ENCODE results near the gene PTPRD.
A peak's percentile ranks its signal among the peaks of the same experiment; 100 is the strongest.

PTPRD gene

GRCh38 chr9:10146517-10147331 is 466.1 kb downstream of the PTPRD start:
- DNase-seq, result no peak

- DNase-seq, result no peak
These were observed 468.4 kb downstream of the PTPRD start for GRCh38 chr9:10144355-10144754.

GRCh38 chr9:10135553-10135952 is 477.2 kb downstream of the PTPRD start:
- DNase-seq, result no peak

- no peak for DNase-seq
These were observed 478.5 kb downstream of the PTPRD start for GRCh38 chr9:10134266-10134665.

- peak; percentile 10 for DNase-seq
These were observed 482.6 kb downstream of the PTPRD start for GRCh38 chr9:10130061-10130675.

- DNase-seq, result no peak
These were observed 484.9 kb downstream of the PTPRD start for GRCh38 chr9:10127867-10128266.

GRCh38 chr9:10112798-10113197 is 500.0 kb downstream of the PTPRD start:
- no peak for DNase-seq

- no peak for DNase-seq
These were observed 500.7 kb downstream of the PTPRD start for GRCh38 chr9:10112070-10112469.

GRCh38 chr9:10108815-10109214 is 504.0 kb downstream of the PTPRD start:
- DNase-seq, result no peak

- no peak for DNase-seq
These were observed 508.0 kb downstream of the PTPRD start for GRCh38 chr9:10104774-10105173.

- no peak for DNase-seq
These were observed 517.6 kb downstream of the PTPRD start for GRCh38 chr9:10095208-10095607.

- DNase-seq, result no peak
These were observed 518.2 kb downstream of the PTPRD start for GRCh38 chr9:10094563-10094962.

- no peak for DNase-seq
These were observed 532.8 kb downstream of the PTPRD start for GRCh38 chr9:10080012-10080411.

GRCh38 chr9:10079284-10079964 is 533.4 kb downstream of the PTPRD start:
- no peak for DNase-seq

GRCh38 chr9:10071579-10071978 is 541.2 kb downstream of the PTPRD start:
- DNase-seq, result no peak

GRCh38 chr9:10062629-10063395 is 550.0 kb downstream of the PTPRD start:
- DNase-seq, result peak; percentile 90

- peak; percentile 89 for DNase-seq
These were observed 553.8 kb downstream of the PTPRD start for GRCh38 chr9:10059044-10059443.

GRCh38 chr9:10055886-10056395 is 556.9 kb downstream of the PTPRD start:
- DNase-seq, result peak; percentile 16

GRCh38 chr9:10054456-10054855 is 558.3 kb downstream of the PTPRD start:
- no peak for DNase-seq

GRCh38 chr9:10052916-10053315 is 559.9 kb downstream of the PTPRD start:
- DNase-seq, result no peak

- no peak for DNase-seq
These were observed 560.6 kb downstream of the PTPRD start for GRCh38 chr9:10052181-10052580.

- DNase-seq, result peak; percentile 62
These were observed 562.8 kb downstream of the PTPRD start for GRCh38 chr9:10050016-10050415.

- no peak for DNase-seq
These were observed 563.8 kb downstream of the PTPRD start for GRCh38 chr9:10048994-10049393.
